ENCODE results near the gene OR51A4. TPM values are rescaled to one million over a fixed set of nuclear protein-coding genes. Genes with fewer than 3 reads are reported as not detected.
"Not testable (repeated sequence)": the region's sequence is repeated elsewhere in the genome, so short reads cannot be mapped to it uniquely, and the experiment has no call there.

The OR51A4 gene
- total and polyA plus RNA-seq, 4 donors: not detected

GRCh38 chr11:4960877-4961276 lies 13.5 kb upstream of the OR51A4 start:
- no peak for DNase-seq (ENCODE audit: low spot score)
- WGBS: 72% methylated on average over 3 of the region's 3 CpGs
- no peak overlapping the region for H3K27ac ChIP-seq (ENCODE audit: low read depth in 1 of 2, low read length in 2 of 2)
- peaks cover 0 to 2% (median 0%) of the 10 kb centered on the region in 4 donors for H3K9me3 ChIP-seq (ENCODE audit: control insufficient read depth in 4 of 4, low read length in 3 of 4)
- no peak overlapping the region for H3K4me3 ChIP-seq (ENCODE audit: low read depth in 1 of 3, low read length in 3 of 3)
- H3K27me3 ChIP-seq (ENCODE audit: control insufficient read depth in 4 of 4, insufficient read depth in 4 of 4, low read length in 3 of 4): no peaks in the 10 kb centered on the region
- H3K9ac ChIP-seq (ENCODE audit: low read depth in 1 of 2, low read length in 2 of 2): no peak overlapping the region
- H3K36me3 ChIP-seq (ENCODE audit: control insufficient read depth in 4 of 4, insufficient read depth in 3 of 4, low read depth in 1 of 4, low read length in 3 of 4): no peaks in the 10 kb centered on the region
- no peak for TF ChIP-seq TAF1 (conservative IDR thresholded peaks at IDR 0.05)
- TF ChIP-seq ATF3 (IDR thresholded peaks at IDR 0.05): no peak
- no peak for TF ChIP-seq SP1 (IDR thresholded peaks at IDR 0.05)
- no peak for TF ChIP-seq HNF4G (IDR thresholded peaks at IDR 0.05)
- no peak for TF ChIP-seq REST (IDR thresholded peaks at IDR 0.05)
- no peak for TF ChIP-seq NR2F2 (IDR thresholded peaks at IDR 0.05)
- TF ChIP-seq RXRA (IDR thresholded peaks at IDR 0.05): no peak
- no peaks in the 10 kb centered on the region for H3K4me1 ChIP-seq (ENCODE audit: control insufficient read depth in 4 of 4, insufficient read depth in 4 of 4, low read length in 3 of 4)

- DNase-seq (ENCODE audit: low spot score): no peak
- no peaks in the 10 kb centered on the region for H3K9me3 ChIP-seq (ENCODE audit: control insufficient read depth in 4 of 4, low read length in 3 of 4)
- no peak overlapping the region for H3K4me3 ChIP-seq (ENCODE audit: low read depth in 1 of 3, low read length in 3 of 3)
- TF ChIP-seq NR2F2 (IDR thresholded peaks at IDR 0.05) (no peak), FOXA2 (IDR thresholded peaks at IDR 0.05) (no peak), TAF1 (conservative IDR thresholded peaks at IDR 0.05) (no peak), RAD21 (IDR thresholded peaks at IDR 0.05) (no peak), FOXA1 (IDR thresholded peaks at IDR 0.05) (no peak)
- no peak overlapping the region for H3K27ac ChIP-seq (ENCODE audit: low read depth in 1 of 2, low read length in 2 of 2)
- H3K27me3 ChIP-seq (ENCODE audit: control insufficient read depth in 4 of 4, insufficient read depth in 4 of 4, low read length in 3 of 4): no peaks in the 10 kb centered on the region
- no peak overlapping the region for H3K9ac ChIP-seq (ENCODE audit: low read depth in 1 of 2, low read length in 2 of 2)
- H3K36me3 ChIP-seq (ENCODE audit: control insufficient read depth in 4 of 4, insufficient read depth in 3 of 4, low read depth in 1 of 4, low read length in 3 of 4): no peaks in the 10 kb centered on the region
- H3K4me1 ChIP-seq (ENCODE audit: control insufficient read depth in 4 of 4, insufficient read depth in 4 of 4, low read length in 3 of 4): no peaks in the 10 kb centered on the region
- 75% methylated on average over 4 of the region's 4 CpGs for WGBS
Measured at GRCh38 chr11:4957396-4957795, 10.0 kb upstream of the OR51A4 start.

- H3K36me3 ChIP-seq (ENCODE audit: control insufficient read depth in 4 of 4, insufficient read depth in 3 of 4, low read depth in 1 of 4, low read length in 3 of 4); H3K9me3 ChIP-seq (ENCODE audit: control insufficient read depth in 4 of 4, low read length in 3 of 4); H3K9ac ChIP-seq (ENCODE audit: low read depth in 1 of 2, low read length in 2 of 2); H3K27ac ChIP-seq (ENCODE audit: low read depth in 1 of 2, low read length in 2 of 2); H3K27me3 ChIP-seq (ENCODE audit: control insufficient read depth in 4 of 4, insufficient read depth in 4 of 4, low read length in 3 of 4); DNase-seq (ENCODE audit: low spot score); H3K4me3 ChIP-seq (ENCODE audit: low read depth in 1 of 3, low read length in 3 of 3); H3K4me1 ChIP-seq (ENCODE audit: control insufficient read depth in 4 of 4, insufficient read depth in 4 of 4, low read length in 3 of 4): not testable (repeated sequence)
- 64% methylated on average over 2 of the region's 2 CpGs for WGBS
Measured at GRCh38 chr11:4955613-4956012, 8.2 kb upstream of the OR51A4 start, which contains the start of gene OR51A2. Gene OR51A2 (minus strand): TSS chr11:4955713. CDS start chr11:4955713, 0 bp downstream.

- Histone ChIP-seq H3K9ac (ENCODE audit: low read depth in 1 of 2, low read length in 2 of 2) (no peak overlapping the region), H3K27me3 (ENCODE audit: control insufficient read depth in 4 of 4, insufficient read depth in 4 of 4, low read length in 3 of 4) (peaks cover 0 to 6% (median 0%) of the 10 kb centered on the region in 4 donors), H3K9me3 (ENCODE audit: control insufficient read depth in 4 of 4, low read length in 3 of 4) (no peaks in the 10 kb centered on the region), H3K4me1 (ENCODE audit: control insufficient read depth in 4 of 4, insufficient read depth in 4 of 4, low read length in 3 of 4) (no peaks in the 10 kb centered on the region), H3K36me3 (ENCODE audit: control insufficient read depth in 4 of 4, insufficient read depth in 3 of 4, low read depth in 1 of 4, low read length in 3 of 4) (no peaks in the 10 kb centered on the region), H3K4me3 (ENCODE audit: low read depth in 1 of 3, low read length in 3 of 3) (no peak overlapping the region), H3K27ac (ENCODE audit: low read depth in 1 of 2, low read length in 2 of 2) (no peak overlapping the region)
- WGBS: 58% methylated on average over 3 of the region's 3 CpGs
- DNase-seq (ENCODE audit: low spot score): no peak
- TF ChIP-seq YY1 (IDR thresholded peaks at IDR 0.05) (no peak), MAX (IDR thresholded peaks at IDR 0.05) (no peak), REST (IDR thresholded peaks at IDR 0.05) (no peak), FOXA1 (IDR thresholded peaks at IDR 0.05) (no peak), CTCF (IDR thresholded peaks at IDR 0.05; ENCODE audit: low read depth, low read length, missing input control) (no peak), EGR1 (IDR thresholded peaks at IDR 0.05; ENCODE audit: low read depth in 2 of 2) (no peak), JUND (IDR thresholded peaks at IDR 0.05) (no peak), TAF1 (conservative IDR thresholded peaks at IDR 0.05) (no peak), NR2F2 (IDR thresholded peaks at IDR 0.05) (no peak)
Measured at GRCh38 chr11:4936745-4937144, 10.7 kb downstream of the OR51A4 start.

Data from liver (tissue), 9 donors.